Glomerular visceral epithelial cell (primary cell): ENCODE measurements around the gene KNTC1.
"Not testable (repeated sequence)": the region's sequence is repeated elsewhere in the genome, so short reads cannot be mapped to it uniquely, and the experiment has no call there.

Experiments used
- DNase-seq: peaks from one replicate; pipeline ENCODE4 v3.0.0-alpha.2; 2016; ENCODE audit errors: extremely low spot score

Gene KNTC1

GRCh38 chr12:122651520-122652224 is 124.6 kb downstream of the KNTC1 start:
- DNase-seq = no peak

GRCh38 chr12:122653291-122653690 is 126.2 kb downstream of the KNTC1 start:
- DNase-seq = not testable (repeated sequence)

GRCh38 chr12:122656298-122656697 is 129.2 kb downstream of the KNTC1 start:
- DNase-seq = no peak

GRCh38 chr12:122659579-122659978 is 132.5 kb downstream of the KNTC1 start:
- no peak for DNase-seq

GRCh38 chr12:122661246-122661645 is 134.2 kb downstream of the KNTC1 start:
- no peak for DNase-seq

GRCh38 chr12:122661938-122662337 is 134.9 kb downstream of the KNTC1 start:
- DNase-seq = no peak

GRCh38 chr12:122665349-122665748 is 138.3 kb downstream of the KNTC1 start:
- no peak for DNase-seq

GRCh38 chr12:122665759-122666158 is 138.7 kb downstream of the KNTC1 start:
- no peak for DNase-seq

GRCh38 chr12:122668268-122668667 is 141.2 kb downstream of the KNTC1 start:
- no peak for DNase-seq

GRCh38 chr12:122669397-122670070 is 142.5 kb downstream of the KNTC1 start:
- peak; percentile 58 for DNase-seq

- no peak for DNase-seq
These were observed 145.5 kb downstream of the KNTC1 start for GRCh38 chr12:122672515-122672914.
